Testis (tissue), 2 donors: ENCODE results near the gene IZUMO2.
"Not testable (repeated sequence)": the region's sequence is repeated elsewhere in the genome, so short reads cannot be mapped to it uniquely, and the experiment has no call there.

Experiments
- CTCF ChIP-seq, 3 experiments: fragments of 450-650 bp in 2 of 3; fragments of 200-600 bp in 1 of 3; sonication (generic) in 1 of 3; IDR thresholded peaks; one replicate each; pipeline ENCODE4 v1.5.1; 2016 to 2019; ENCODE audit warnings: antibody characterized with exemption in 3 of 3, mild to moderate bottlenecking in 2 of 3, moderate library complexity in 1 of 3
- POLR2A ChIP-seq: fragments of 450-650 bp; IDR thresholded peaks from one replicate; pipeline ENCODE4 v1.6.1; 2017; ENCODE audit warnings: antibody characterized with exemption, mild to moderate bottlenecking, moderate library complexity

DNA sequence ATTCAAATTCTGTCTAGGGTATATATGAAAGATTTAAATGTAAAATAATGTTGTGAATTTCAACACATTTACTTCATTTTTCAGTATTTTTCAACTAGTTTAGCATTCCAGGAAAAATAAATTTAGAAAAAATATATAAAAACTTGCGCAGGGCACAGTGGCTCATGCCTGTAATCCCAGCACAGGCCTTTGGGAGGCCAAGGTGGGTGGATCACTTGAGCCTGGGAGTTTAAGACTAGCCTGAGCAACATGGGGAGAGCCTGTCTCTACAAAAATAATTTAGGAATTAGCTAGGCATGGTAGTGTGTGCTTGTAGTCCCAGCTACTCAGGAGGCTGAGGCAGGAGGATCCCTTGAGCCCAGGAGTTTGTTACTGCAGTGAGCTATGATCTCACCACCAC, 21.2 kb downstream of the IZUMO2 start:
- not testable (repeated sequence) for TF ChIP-seq POLR2A; CTCF (IDR thresholded peaks at IDR 0.05)
